CD14-positive monocyte (primary cell): ENCODE measurements around the gene FAM107B. TPM values are rescaled to one million over a fixed set of nuclear protein-coding genes. Genes with fewer than 3 reads are reported as not detected.

Experiments
- DNase-seq, 3 donors: peaks; one replicate each; pipeline ENCODE4 v3.0.0-alpha.2; 2011 to 2022
- H2AFZ ChIP-seq: 2 replicates; pipeline ENCODE4 v1.6.0; 2012; ENCODE audit warnings: mild to moderate bottlenecking, low read depth, low read length, inconsistent platforms; ENCODE audit not compliant: insufficient read depth, poor library complexity, severe bottlenecking
- H3K27ac ChIP-seq, 2 donors: 1 replicate in 1 of 2; 2 replicates in 1 of 2; pipeline ENCODE4 v1.5.1; 2012 to 2013; ENCODE audit warnings: low read length in 2 of 2, control low read depth in 1 of 2, inconsistent platforms in 1 of 2, low read depth in 1 of 2, mild to moderate bottlenecking in 1 of 2
- H3K27me3 ChIP-seq, 2 donors: one replicate each; pipeline versions ENCODE4 v1.6.0 to v1.6.1; 2011 to 2013; ENCODE audit warnings: low read length in 2 of 2; ENCODE audit not compliant: control insufficient read depth in 2 of 2, insufficient read depth in 2 of 2
- H3K36me3 ChIP-seq, 2 donors: replicated peaks in 1 of 2; 1 replicate in 1 of 2; 2 replicates in 1 of 2; pipeline versions ENCODE4 v1.5.1 to v1.6.1; 2012 to 2013; ENCODE audit warnings: low read length in 2 of 2, control low read depth in 1 of 2, inconsistent platforms in 1 of 2, mild to moderate bottlenecking in 1 of 2; ENCODE audit not compliant: insufficient read depth in 2 of 2, control insufficient read depth in 1 of 2
- H3K4me1 ChIP-seq, 2 donors: 1 replicate in 1 of 2; 2 replicates in 1 of 2; pipeline versions ENCODE4 v1.5.1 to v1.6.1; 2012 to 2013; ENCODE audit warnings: low read length in 2 of 2, control low read depth in 1 of 2, inconsistent platforms in 1 of 2, mild to moderate bottlenecking in 1 of 2, moderate library complexity in 1 of 2; ENCODE audit not compliant: insufficient read depth in 2 of 2, control insufficient read depth in 1 of 2
- H3K4me2 ChIP-seq: replicated peaks from 2 replicates; pipeline ENCODE3; 2012; ENCODE audit warnings: low read length, moderate library complexity, mild to moderate bottlenecking; ENCODE audit not compliant: poor library complexity, severe bottlenecking; ENCODE audit errors: extremely low read depth
- H3K4me3 ChIP-seq, 3 experiments: fragments of 200-600 bp in 1 of 3; sonication (generic) in 1 of 3; replicated peaks in 1 of 3; 1 replicate in 2 of 3; 2 replicates in 1 of 3; pipeline ENCODE4 v1.5.1; 2011 to 2013; ENCODE audit warnings: low read length in 3 of 3, mild to moderate bottlenecking in 3 of 3, control low read depth in 2 of 3, low read depth in 2 of 3, inconsistent platforms in 1 of 3, moderate library complexity in 1 of 3
- H3K79me2 ChIP-seq: 2 replicates; pipeline ENCODE4 v1.6.0; 2012; ENCODE audit warnings: mild to moderate bottlenecking, control low read depth, inconsistent platforms, low read length, moderate library complexity; ENCODE audit not compliant: insufficient read depth
- H3K9ac ChIP-seq: 2 replicates; pipeline ENCODE4 v1.6.0; 2017; ENCODE audit warnings: low read length, mild to moderate bottlenecking; ENCODE audit not compliant: insufficient read depth, poor library complexity, severe bottlenecking
- H3K9me3 ChIP-seq, 2 donors: replicated peaks in 1 of 2; 1 replicate in 1 of 2; 2 replicates in 1 of 2; pipeline versions ENCODE4 v1.5.1 to v1.6.1; 2012 to 2013; ENCODE audit warnings: low read length in 2 of 2, control low read depth in 1 of 2; ENCODE audit not compliant: control insufficient read depth in 1 of 2, insufficient read depth in 1 of 2
- H4K20me1 ChIP-seq: 2 replicates; pipeline ENCODE4 v1.6.0; 2012; ENCODE audit warnings: mild to moderate bottlenecking, low read length, control low read depth, moderate library complexity; ENCODE audit not compliant: insufficient read depth
- H3K27ac Mint-ChIP-seq, 7 donors: one replicate each; pipeline ENCODE4 v1.8.0; 2020; ENCODE audit warnings: mild to moderate bottlenecking in 7 of 7, mixed read lengths in 7 of 7, moderate library complexity in 6 of 7, inconsistent platforms in 2 of 7
- H3K27me3 Mint-ChIP-seq, 3 donors: one replicate each; pipeline ENCODE4 v1.8.0; 2021 to 2022; ENCODE audit warnings: low read depth in 3 of 3, mild to moderate bottlenecking in 3 of 3, mixed read lengths in 3 of 3, moderate library complexity in 3 of 3, inconsistent platforms in 1 of 3
- H3K36me3 Mint-ChIP-seq, 2 donors: one replicate each; pipeline ENCODE4 v1.8.0; 2020; ENCODE audit warnings: mixed read lengths in 2 of 2, inconsistent platforms in 1 of 2, mild to moderate bottlenecking in 1 of 2
- H3K4me1 Mint-ChIP-seq: one replicate; pipeline ENCODE4 v1.8.0; 2020; ENCODE audit warnings: mild to moderate bottlenecking, mixed read lengths
- H3K4me3 Mint-ChIP-seq, 2 donors: one replicate each; pipeline ENCODE4 v1.8.0; 2020; ENCODE audit warnings: mild to moderate bottlenecking in 2 of 2, mixed read lengths in 2 of 2, moderate library complexity in 1 of 2
- H3K9me3 Mint-ChIP-seq, 7 donors: one replicate each; pipeline ENCODE4 v1.8.0; 2020 to 2022; ENCODE audit warnings: mixed read lengths in 7 of 7, mild to moderate bottlenecking in 6 of 7, moderate library complexity in 6 of 7, inconsistent platforms in 2 of 7
- CTCF ChIP-seq: fragments of 200-600 bp; IDR thresholded peaks from one replicate; pipeline ENCODE4 v1.8.0; 2022; ENCODE audit warnings: antibody characterized with exemption, mild to moderate bottlenecking
- WGBS: methylation state at CpG from one replicate; pipeline ENCODE4 v1.1.5; 2013; ENCODE audit warnings: missing lambda C conversion rate; ENCODE audit not compliant: insufficient coverage; 5-methylcytosine and 5-hydroxymethylcytosine counted together
- intact Hi-C, 2 donors: fragments of 100-400 bp; cut with micrococcal nuclease; formaldehyde crosslinking; loops; one replicate each; pipeline versions ENCODE4 v1.15.0 to v1.15.1; 2023
- polyA plus RNA-seq, 3 donors: library from polyadenylated mRNA; depleted of rRNA in 1 of 3; unstranded in 2 of 3; stranded (reverse) in 1 of 3; fragments of 300-500 nt in 2 of 3; fragments of >200 nt in 1 of 3; fragmentation: Illumina TruSeq in 2 of 3; gene quantifications; 1 replicate in 2 of 3; 2 replicates in 1 of 3; pipeline ENCODE4 v1.2.3, GENCODE V29; 2012 to 2021

Gene FAM107B
- polyA plus RNA-seq, 3 donors: 27.2 to 68.5 (median 28.4) TPM

GRCh38 chr10:14661818-14662217, 112.9 kb downstream of the FAM107B start:
- H3K9me3 Mint-ChIP-seq: peaks cover 15 to 24% (median 17%) of the 10 kb centered on the region in 7 donors
- Histone ChIP-seq H3K4me2 (no peak overlapping the region), H3K9me3 (peaks cover 7 to 11% of the 10 kb centered on the region in 2 donors), H3K27me3 (no peaks in the 10 kb centered on the region), H4K20me1 (no peaks in the 10 kb centered on the region), H3K4me3 (peak overlapping the region in 1 of 3 experiments; percentile 24), H2AFZ (no peak overlapping the region), H3K36me3 (no peaks in the 10 kb centered on the region), H3K27ac (peak overlapping the region in 1 of 2 donors; percentile 81), H3K4me1 (peaks cover 63 to 64% of the 10 kb centered on the region in 2 donors), H3K79me2 (no peaks in the 10 kb centered on the region), H3K9ac (no peak overlapping the region)
- 100% methylated on average over 1 of the region's 3 CpGs for WGBS
- no peak overlapping the region for H3K4me3 Mint-ChIP-seq
- H3K36me3 Mint-ChIP-seq: peaks cover 6 to 15% of the 10 kb centered on the region in 2 donors
- H3K4me1 Mint-ChIP-seq: peaks cover 65% of the 10 kb centered on the region
- intact Hi-C loops: loop anchor here in 1 of 2 donors (5.0 kb wide), 1 partner anchor 110 kb away; no protein-coding TSS in a partner anchor
- H3K27ac Mint-ChIP-seq: peak overlapping the region in 5 of 7 donors; percentile 35 to 97 (median 96)
- TF ChIP-seq CTCF: no peak
- no peak for DNase-seq
- H3K27me3 Mint-ChIP-seq: peaks cover 0 to 2% (median 0%) of the 10 kb centered on the region in 3 donors

- no peak overlapping the region for H3K9ac ChIP-seq
- Mint-ChIP-seq H3K4me3 (peak overlapping the region; percentile 27 to 62), H3K27me3 (peaks cover 0 to 2% (median 0%) of the 10 kb centered on the region in 3 donors), H3K9me3 (peaks cover 6 to 17% (median 9%) of the 10 kb centered on the region in 7 donors), H3K27ac (peak overlapping the region; percentile 89 to 97 (median 95)), H3K36me3 (peaks cover 6 to 7% of the 10 kb centered on the region in 2 donors), H3K4me1 (peaks cover 75% of the 10 kb centered on the region)
- H3K4me2 ChIP-seq: peak overlapping the region; percentile 35
- no peak overlapping the region for H2AFZ ChIP-seq
- peaks cover 73 to 74% of the 10 kb centered on the region in 2 donors for H3K4me1 ChIP-seq
- peak; percentile 34 to 67 (median 56) for DNase-seq
- H3K36me3 ChIP-seq: no peaks in the 10 kb centered on the region
- 0% methylated on average over 1 of the region's 3 CpGs for WGBS
- peak overlapping the region; percentile 15 to 81 for H3K27ac ChIP-seq
- peaks cover 0 to 2% of the 10 kb centered on the region in 2 donors for H3K9me3 ChIP-seq
- H3K79me2 ChIP-seq: no peaks in the 10 kb centered on the region
- H4K20me1 ChIP-seq: no peaks in the 10 kb centered on the region
- intact Hi-C loops: loop anchor here in 1 of 2 donors (5.0 kb wide), 1 partner anchor 109 kb away; no protein-coding TSS in a partner anchor
- H3K4me3 ChIP-seq: peak overlapping the region in 1 of 3 experiments; percentile 24
- no peaks in the 10 kb centered on the region for H3K27me3 ChIP-seq
- TF ChIP-seq CTCF: no peak
Measured at GRCh38 chr10:14660831-14661230, 113.9 kb downstream of the FAM107B start.
